H54 (cell line): ENCODE data around the gene STMN3.
"Not testable (repeated sequence)": the region's sequence is repeated elsewhere in the genome, so short reads cannot be mapped to it uniquely, and the experiment has no call there.

Experiments
- DNase-seq: peaks from one replicate; pipeline ENCODE4 v3.0.0; 2011; ENCODE audit warnings: low spot score, mixed read lengths; ENCODE audit not compliant: insufficient read length
- FAIRE-seq: peaks from 3 replicates; lab custom pipeline; 2011; peaks lifted over from hg19 to GRCh38; lab: Jason Lieb, UNC
- POLR2A ChIP-seq: IDR thresholded peaks from 2 replicates; pipeline ENCODE4 v1.6.1; 2011; ENCODE audit warnings: low read depth, mild to moderate bottlenecking, low read length

The STMN3 gene

GRCh38 chr20:63661959-63662812 lies 9.0 kb upstream of the STMN3 start:
- DNase-seq: no peak
- FAIRE-seq: no peak
- TF ChIP-seq POLR2A: no peak

- no peak for TF ChIP-seq POLR2A
- DNase-seq: no peak
These were observed 7.9 kb upstream of the STMN3 start for GRCh38 chr20:63661108-63661507.

GRCh38 chr20:63660622-63661021 lies 7.4 kb upstream of the STMN3 start:
- FAIRE-seq: no peak
- TF ChIP-seq POLR2A: no peak
- DNase-seq: no peak

More at GRCh38 chr20:63661108-63661507, 7.9 kb upstream of the STMN3 start:
- no peak for FAIRE-seq

GRCh38 chr20:63660174-63660573 lies 7.0 kb upstream of the STMN3 start:
- FAIRE-seq, DNase-seq: not testable (repeated sequence)

GRCh38 chr20:63659370-63659769 lies 6.1 kb upstream of the STMN3 start:
- DNase-seq (no peak), FAIRE-seq (no peak)
- TF ChIP-seq POLR2A: no peak

GRCh38 chr20:63658749-63659187 lies 5.5 kb upstream of the STMN3 start:
- DNase-seq (no peak), FAIRE-seq (no peak)
- no peak for TF ChIP-seq POLR2A

- FAIRE-seq: no peak
- TF ChIP-seq POLR2A: peak; percentile 63
- DNase-seq: peak; percentile 99
These were observed 4.9 kb upstream of the STMN3 start, which contains the start of gene RTEL1 for GRCh38 chr20:63657937-63658748. Gene RTEL1 (plus strand): TSS chr20:63658312. CDS start chr20:63659403, 1,091 bp downstream.

- DNase-seq: no peak
- TF ChIP-seq POLR2A: no peak
- no peak for FAIRE-seq
These were observed 4.2 kb upstream of the STMN3 start for GRCh38 chr20:63657260-63657936.

- no peak for TF ChIP-seq POLR2A
- DNase-seq: no peak
- FAIRE-seq: no peak
These were observed 3.2 kb upstream of the STMN3 start for GRCh38 chr20:63656451-63656850.

- TF ChIP-seq POLR2A: no peak
- DNase-seq: no peak
- FAIRE-seq: no peak
These were observed 2.0 kb upstream of the STMN3 start for GRCh38 chr20:63655249-63655648.

GRCh38 chr20:63653974-63654668 lies 897 bp upstream of the STMN3 start:
- DNase-seq: no peak
- no peak for FAIRE-seq

GRCh38 chr20:63652192-63652980 lies 838 bp downstream of the STMN3 start:
- DNase-seq (no peak), FAIRE-seq (no peak)
- TF ChIP-seq POLR2A: no peak

More at GRCh38 chr20:63653974-63654668, 897 bp upstream of the STMN3 start:
- no peak for TF ChIP-seq POLR2A

GRCh38 chr20:63651942-63652191 lies 1.4 kb downstream of the STMN3 start:
- FAIRE-seq: no peak
- no peak for DNase-seq
- no peak for TF ChIP-seq POLR2A

- not testable (repeated sequence) for DNase-seq
These were observed 2.7 kb downstream of the STMN3 start for GRCh38 chr20:63650486-63650885.

More at GRCh38 chr20:63650486-63650885, 2.7 kb downstream of the STMN3 start:
- FAIRE-seq: not testable (repeated sequence)
